Measurements from ENCODE around the gene OPRL1.

Gene OPRL1

DNA sequence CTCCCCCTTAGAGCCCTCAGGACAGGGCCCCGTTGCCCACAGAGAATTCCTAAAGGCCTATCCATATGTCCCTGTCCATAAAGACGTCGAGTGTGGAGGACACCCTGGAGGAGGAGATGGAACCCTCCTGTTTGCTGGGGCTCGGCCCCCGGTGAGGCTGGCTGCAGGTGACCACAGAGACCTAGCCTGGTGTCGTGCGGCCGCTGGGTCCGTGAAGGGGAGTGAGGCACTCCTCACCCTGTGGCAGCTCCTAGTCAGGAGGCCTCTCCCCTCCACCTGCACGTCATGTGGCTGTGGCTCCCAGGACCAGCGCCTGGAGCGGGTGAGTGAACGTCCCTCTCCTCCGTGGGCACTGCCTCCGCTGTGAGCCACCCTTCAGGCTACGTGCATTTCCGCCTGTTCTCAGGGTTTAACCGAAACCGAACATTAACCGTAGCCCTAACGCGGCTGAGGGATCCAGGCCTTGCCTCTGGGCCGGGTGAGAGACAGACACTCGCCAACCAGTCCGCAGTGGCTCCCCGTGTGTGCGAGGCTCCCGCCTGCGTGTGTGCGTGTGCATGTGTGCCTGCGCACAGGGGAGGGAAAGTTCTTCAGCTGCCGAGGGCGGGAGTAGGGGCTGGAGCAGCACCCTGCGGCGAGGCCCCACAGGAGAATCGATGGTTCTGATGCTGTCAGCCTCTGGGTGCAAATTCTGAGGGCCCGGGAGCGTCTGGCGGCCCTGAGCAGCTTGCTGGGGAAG lies 22.8 kb upstream of the OPRL1 start:
- no peak for DNase-seq (ENCODE audit: low spot score)

DNA sequence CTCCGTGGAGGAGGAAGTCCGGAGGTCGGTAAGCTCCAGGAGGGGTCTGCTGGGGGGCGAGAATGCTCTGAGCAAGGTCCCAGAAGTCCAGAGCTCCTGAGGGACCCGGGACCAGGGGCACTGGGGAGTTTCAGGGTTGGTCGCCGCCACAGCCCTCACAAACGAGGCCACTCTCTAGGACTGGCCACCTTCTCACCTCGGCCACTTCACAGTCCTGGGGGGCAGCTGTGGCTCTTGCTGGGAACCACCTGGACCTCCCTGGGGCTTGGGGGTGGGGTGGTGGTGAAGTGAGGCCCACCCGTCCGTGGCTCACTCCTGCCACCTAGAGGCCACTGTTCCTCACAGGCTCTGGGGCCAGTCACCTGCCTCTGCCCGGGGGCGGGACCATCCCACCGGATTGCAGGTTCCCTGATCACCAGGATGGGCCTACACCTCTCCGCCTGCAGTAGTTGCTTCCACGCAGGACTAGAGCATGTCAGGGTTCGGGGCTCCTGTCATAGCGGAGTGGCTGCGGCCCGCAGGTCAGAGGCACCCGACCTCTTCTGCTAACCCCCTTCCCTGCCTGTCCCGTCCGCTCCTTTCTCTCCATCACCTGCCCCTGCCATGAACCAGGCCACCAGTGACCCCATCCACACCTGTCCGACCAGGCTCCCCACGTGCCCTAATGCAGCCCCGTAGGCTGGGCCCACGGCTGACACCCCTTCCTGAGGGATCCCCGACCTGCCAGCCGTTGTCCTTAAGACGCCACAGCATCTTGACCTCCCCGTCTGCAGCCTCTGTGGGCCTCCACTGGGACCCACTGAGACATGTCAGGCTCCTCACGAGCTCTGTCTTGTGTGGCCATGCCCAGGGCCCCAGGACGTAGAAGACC lies 22.0 kb upstream of the OPRL1 start:
- DNase-seq (ENCODE audit: low spot score) = peak; percentile 85

DNA sequence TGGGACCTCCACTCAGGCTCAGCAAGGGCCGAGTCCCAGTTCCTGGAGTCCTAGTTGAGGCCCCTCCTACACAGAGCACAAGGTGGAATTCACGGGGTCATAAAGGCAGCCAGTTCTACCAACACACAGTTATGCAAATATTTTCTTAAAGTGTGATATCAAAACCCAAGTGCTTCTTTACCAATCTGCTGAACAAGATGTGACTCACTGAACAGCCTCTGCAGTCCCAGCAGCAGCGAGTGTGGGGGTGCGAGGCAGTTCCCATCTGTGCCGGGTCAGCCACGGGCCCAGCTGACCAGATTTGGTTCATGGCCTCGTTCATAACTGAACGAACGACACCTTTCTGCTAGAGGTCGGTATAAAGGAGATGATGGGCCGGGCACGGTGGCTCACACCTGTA lies 21.3 kb upstream of the OPRL1 start:
- DNase-seq (ENCODE audit: low spot score) = no peak

GRCh38 chr20:64062276-64062595 lies 17.6 kb upstream of the OPRL1 start:
- DNase-seq (ENCODE audit: low spot score) = no peak

DNA sequence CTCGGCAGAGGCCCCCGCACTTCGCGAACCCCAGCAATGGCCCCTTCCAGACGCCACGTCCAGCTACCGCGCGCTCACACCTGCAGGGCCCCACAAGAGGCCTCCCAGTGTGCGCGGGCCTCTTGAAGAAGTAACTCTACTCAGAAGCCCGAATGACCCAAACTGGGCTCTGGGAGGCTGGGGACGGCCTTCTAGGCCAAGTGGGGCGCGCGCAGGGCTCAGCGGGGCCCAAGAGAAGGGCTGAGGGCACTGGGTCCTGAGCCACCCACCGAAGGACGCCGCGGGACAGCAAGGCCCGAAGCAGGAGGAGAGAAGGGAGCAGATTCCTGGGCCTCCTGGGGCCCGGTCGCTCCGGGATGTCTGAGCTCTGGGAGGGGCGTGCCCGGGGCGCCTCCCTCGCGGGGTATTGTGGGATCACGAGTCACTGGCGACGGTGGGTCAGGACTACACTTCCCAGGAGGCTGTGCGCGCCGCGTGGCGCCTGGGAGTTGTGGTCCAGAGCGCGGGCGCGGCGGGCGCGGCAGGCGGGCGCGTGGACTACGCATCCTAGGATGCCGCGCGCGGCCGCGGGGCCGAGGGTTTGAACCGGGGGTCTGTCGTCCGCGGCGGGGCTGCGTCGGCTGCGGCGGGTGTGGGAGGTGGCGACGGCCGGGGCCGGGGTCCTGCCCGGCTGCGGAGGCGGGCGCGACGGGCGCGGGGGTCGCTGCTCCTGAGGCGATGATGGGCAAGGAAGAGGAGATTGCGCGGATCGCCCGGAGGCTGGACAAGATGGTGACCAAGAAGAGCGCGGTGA lies 17.1 kb upstream of the OPRL1 start, which contains the start of gene TCEA2:
TCEA2 (plus strand) TSS at position 603 of the 793 bp plus-strand sequence; CDS start at position 718, 115 bp downstream.
- DNase-seq (ENCODE audit: low spot score) = peak; percentile 98

DNA sequence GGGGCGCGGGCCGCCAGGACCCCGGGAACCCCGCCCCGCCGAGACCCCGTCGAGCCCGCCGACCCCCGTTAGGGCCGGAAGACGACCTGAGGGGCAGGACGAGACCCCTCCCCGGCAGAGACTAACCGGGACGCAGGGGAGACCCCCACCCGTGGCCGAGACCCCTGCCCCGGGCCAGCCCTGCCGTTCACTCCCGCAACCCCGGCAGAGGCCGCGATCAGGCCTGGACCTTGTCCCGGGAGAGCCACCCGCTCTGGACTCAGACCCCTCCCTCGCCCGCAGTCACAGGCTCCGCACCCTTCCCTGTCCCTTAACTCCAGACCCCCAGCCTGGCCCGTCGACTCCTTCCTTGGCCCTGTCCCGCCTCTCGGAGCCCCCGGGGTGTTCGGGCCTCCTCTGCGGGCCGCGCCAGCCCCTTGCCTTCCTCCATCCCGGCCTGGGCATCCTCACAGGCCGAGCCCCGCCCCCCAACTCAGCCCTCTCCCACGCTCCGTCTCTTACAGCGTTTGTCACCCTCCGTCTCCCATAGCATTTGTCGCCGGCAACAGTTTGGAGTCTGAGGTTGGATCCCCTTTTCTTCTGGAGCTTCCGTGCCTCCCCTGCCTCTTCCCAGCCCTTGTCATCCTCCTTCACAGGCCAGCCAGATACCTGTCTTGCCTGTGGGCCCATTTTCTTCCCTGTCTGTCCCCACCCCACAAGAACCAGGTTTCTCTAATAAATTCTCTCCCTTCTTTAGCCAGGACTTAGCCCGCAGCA lies 16.3 kb upstream of the OPRL1 start:
- no peak for DNase-seq (ENCODE audit: low spot score)

- peak; percentile 89 for DNase-seq (ENCODE audit: low spot score)
These were observed 15.7 kb upstream of the OPRL1 start for GRCh38 chr20:64064145-64064698.

- no peak for DNase-seq (ENCODE audit: low spot score)
These were observed 14.6 kb upstream of the OPRL1 start for GRCh38 chr20:64065062-64065973.

DNA sequence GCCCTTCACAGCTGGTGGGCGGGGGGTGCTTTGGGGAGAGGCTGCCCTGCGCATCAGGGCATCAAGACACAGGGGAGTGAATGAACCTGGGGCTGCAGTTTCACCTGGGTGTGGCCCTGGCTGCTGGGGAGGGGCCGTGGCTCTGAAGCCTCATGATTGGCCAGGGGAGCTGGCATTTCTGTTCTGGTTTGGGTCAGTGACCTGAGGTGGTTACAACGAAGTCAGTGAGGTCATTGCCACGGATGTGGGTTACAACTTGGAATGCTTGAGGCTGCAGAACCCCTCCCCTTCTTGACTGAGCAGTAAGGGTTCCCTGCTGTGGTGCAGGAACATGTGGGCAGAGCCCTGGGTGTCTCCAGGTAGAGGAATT lies 13.9 kb upstream of the OPRL1 start:
- DNase-seq (ENCODE audit: low spot score) = peak; percentile 86

GRCh38 chr20:64067005-64067632 lies 12.8 kb upstream of the OPRL1 start:
- DNase-seq (ENCODE audit: low spot score) = no peak

- no peak for DNase-seq (ENCODE audit: low spot score)
These were observed 12.1 kb upstream of the OPRL1 start for GRCh38 chr20:64067733-64068307.

GRCh38 chr20:64068386-64069208 lies 11.3 kb upstream of the OPRL1 start:
- DNase-seq (ENCODE audit: low spot score) = no peak

- no peak for DNase-seq (ENCODE audit: low spot score)
These were observed 10.7 kb upstream of the OPRL1 start for GRCh38 chr20:64069209-64069613.

GRCh38 chr20:64069614-64070243 lies 10.2 kb upstream of the OPRL1 start:
- DNase-seq (ENCODE audit: low spot score) = peak; percentile 67

- no peak for DNase-seq (ENCODE audit: low spot score)
These were observed 9.5 kb upstream of the OPRL1 start for GRCh38 chr20:64070244-64070993.

GRCh38 chr20:64071341-64072332 lies 8.2 kb upstream of the OPRL1 start:
- DNase-seq (ENCODE audit: low spot score) = no peak
